Stimulated activated CD4-positive, alpha-beta T cell treated with anti-CD3 and anti-CD28 coated beads, TNF-alpha, amount 100 ng/mL, for 1 hour (primary cell): Measurements from ENCODE around the gene TRIM3.

Experiments used
- DNase-seq, 3 donors: peaks; one replicate each; pipeline ENCODE4 v3.0.0-alpha.2; 2020; ENCODE audit warnings: low read depth in 3 of 3, low spot score in 1 of 3

TRIM3 gene

DNA sequence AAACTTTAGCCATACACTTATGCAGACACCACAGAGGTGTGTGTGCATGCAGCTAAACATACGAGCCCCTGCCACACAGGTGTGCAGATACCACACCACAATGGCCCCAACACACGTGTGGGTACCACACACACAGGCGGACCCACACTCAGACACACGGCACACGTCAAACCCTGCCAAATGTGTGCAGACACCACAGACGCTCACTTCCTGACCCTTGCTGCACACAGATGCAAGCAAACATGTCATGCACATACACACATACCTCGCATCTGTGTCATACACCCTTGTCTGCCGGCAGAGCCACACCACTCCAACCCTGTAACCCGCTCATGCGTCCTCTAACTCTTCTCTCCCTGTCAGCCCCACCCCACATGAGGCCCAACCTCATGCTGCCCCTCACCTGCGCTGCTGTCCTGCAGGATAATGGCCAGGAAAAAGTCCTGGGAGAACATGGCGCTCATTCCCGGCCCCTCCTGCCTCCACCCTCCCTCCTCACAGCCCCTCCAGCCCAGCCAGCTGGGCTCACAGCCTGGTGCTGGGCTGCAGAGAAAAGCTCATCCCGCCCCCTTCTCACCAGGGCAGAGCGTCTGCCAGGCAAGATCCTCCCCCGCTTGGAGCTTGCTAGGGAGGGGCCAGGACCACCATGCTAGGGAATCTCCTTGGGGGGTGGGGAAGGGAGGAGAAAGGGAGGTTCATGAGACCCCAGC, 69.2 kb downstream of the TRIM3 start:
- no peak for DNase-seq

DNA sequence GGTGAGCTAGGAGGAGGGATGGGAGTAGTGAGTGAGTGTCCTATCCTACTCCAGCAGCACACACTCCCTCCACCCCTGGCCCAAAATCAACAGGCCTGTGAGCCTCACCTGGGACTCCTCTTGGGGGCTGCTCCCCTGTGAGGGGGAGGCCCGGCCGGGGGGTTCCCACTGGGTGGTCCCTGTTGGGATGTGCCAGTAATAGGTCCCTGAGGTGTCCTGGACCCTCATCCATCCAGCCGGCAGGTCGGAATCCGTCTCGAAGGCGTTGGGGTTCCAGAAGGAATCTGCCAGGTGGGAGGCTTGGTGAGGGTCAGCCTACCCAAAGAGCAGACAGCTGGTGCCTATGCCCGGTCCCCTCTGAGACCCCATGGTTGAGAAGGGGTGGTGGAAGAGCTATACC, 70.2 kb downstream of the TRIM3 start:
- DNase-seq: no peak

DNA sequence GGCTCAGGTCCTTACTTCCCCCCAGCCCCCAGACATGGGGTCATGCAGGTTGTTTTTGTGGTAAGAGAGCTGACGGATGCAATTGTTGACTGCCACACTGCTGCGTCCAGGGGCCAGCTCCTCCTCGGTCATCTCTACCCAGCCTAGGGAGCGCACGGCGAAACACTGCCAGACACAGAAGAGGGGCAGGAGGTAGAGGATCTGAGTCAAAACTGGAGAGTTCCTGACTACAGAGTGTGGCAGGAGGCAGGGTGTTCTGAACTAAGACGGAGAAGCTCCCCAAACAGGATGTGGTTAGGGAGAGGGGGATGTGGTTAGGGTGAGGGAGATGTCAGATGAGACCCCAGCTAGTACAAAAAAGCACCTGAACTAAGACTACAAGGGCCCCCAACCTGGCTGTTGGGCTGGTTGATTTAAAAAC, 71.2 kb downstream of the TRIM3 start:
- peak in 2 of 3 donors; percentile 38 to 45 for DNase-seq

DNA sequence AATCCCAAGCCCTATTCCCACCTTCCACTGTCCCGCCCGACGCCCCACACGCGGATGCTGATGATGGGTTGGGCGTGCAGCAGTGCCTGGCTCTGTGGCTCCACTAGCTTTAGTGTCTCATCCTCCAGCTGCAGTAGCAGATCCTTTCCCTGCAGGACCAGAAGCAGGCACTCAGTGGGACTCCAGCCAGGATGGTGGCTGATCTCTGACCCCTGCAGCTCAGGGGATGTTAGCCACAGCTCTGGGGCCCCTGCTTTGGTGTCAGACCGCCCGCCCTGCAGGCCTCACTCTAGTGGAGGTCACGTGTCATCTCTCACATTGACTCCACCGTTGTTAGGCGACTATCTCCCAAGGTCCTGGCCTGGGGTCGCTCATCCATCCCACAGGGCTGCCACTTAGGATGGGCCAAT, 71.7 kb downstream of the TRIM3 start:
- no peak for DNase-seq

DNA sequence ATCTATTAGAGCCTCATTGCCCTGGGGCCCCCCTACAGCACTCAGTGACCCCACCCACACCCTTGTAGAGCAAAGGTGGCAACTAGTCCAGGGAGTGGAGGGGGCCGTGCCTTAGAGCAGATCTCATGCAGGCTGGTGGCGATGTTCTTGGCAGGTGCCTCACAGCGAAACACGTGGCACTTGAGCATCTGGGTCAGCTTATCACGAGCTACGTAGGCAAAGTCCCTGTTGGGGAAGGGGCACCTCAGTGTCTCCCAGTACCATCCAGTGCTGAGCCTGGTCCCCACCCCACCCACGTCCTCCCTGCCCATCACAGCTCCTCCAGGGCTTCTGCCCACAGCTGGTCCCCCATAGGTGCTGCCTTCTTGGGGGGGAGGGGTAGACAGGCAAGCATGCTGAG, 72.3 kb downstream of the TRIM3 start:
- no peak for DNase-seq

DNA sequence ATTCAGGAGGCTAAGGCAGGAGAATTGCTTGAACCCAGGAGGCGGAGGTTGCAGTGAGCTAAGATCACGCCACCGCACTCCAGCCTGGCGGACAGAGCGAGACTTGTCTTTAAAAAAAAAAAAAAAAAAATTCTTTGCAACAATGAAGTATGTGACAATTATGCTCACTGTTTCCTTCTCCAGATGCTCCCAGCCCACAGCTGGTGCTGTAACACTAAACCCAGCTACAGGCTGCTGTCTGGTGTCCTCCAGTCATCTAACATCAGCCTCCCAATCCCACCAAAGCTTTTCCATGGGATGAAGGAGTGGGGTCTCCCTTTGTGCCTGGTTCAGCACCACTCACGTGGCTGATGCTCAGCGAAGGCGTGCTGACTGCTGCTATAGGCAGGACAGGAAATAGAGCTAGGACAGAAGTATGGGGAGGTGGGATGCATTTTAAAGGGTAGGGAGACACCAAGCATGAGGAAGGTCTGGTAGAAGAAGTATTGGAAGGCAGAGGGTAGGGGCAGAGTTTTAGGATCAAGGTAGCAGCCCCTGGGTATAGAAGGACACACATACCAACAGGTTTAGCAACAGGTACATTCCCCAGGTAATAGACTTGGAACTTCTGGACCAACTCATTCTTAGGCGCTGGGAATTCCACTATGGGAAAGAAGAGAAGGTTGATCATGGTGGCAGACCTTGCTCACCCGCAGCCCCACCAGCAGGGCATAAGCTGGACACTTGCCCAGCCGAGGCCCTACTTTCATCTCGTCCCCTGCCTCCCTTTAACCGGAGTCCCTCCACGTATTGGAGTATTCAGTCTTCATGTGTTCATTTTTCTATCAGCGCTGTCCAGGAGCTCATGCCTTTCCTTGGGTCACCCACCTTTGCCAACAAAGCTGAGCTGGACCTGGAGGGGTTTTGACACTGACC, 73.1 kb downstream of the TRIM3 start:
- DNase-seq: no peak
